ENCODE measurements around the gene COL11A2.

GRCh38 chr6:33217246-33217645 is 25.0 kb upstream of the COL11A2 start:
- TF ChIP-seq CTCF (IDR thresholded peaks at IDR 0.05; ENCODE audit: extremely low read depth in 1 of 2, insufficient read depth in 1 of 2, low read depth in 1 of 2, low read length in 2 of 2) (no peak), POLR2A (IDR thresholded peaks at IDR 0.05; ENCODE audit: low read depth, low read length) (no peak), MAX (IDR thresholded peaks at IDR 0.05; ENCODE audit: insufficient read depth, insufficient read length) (no peak), GATA2 (IDR thresholded peaks at IDR 0.05; ENCODE audit: insufficient read depth, insufficient read length, low read depth, low read length) (no peak), MYC (IDR thresholded peaks at IDR 0.05; ENCODE audit: low read depth, low read length) (no peak), JUN (IDR thresholded peaks at IDR 0.05; ENCODE audit: borderline replicate concordance, insufficient read depth, insufficient read length, low read depth) (no peak), EZH2 (IDR thresholded peaks at IDR 0.05; ENCODE audit: borderline replicate concordance, low read depth, low read length, severe bottlenecking) (no peak)

Data from endothelial cell of umbilical vein (primary cell).